OCI-LY7 (cell line): ENCODE data around the gene OLIG3. TPM values are rescaled to one million over a fixed set of nuclear protein-coding genes. Genes with fewer than 3 reads are reported as not detected.

Experiments used
- BruUV-seq: library from RNA; stranded (reverse); fragments of 400-500 nt; replicated peaks from 2 replicates; lab custom pipeline; 2021; lab: Mats Ljungman, UMichigan
- CTCF ChIA-PET: fragments of 300-600 bp; sonication (Branson Sonifier 250); formaldehyde crosslinking; loops from one replicate; lab custom pipeline; 2022; ENCODE audit warnings: antibody characterized with exemption; ENCODE audit not compliant: unreplicated experiment; lab: Charles Lee
- POLR2A ChIA-PET: fragments of 300-600 bp; sonication (Branson Sonifier 250); formaldehyde crosslinking; loops from one replicate; lab custom pipeline; 2022; ENCODE audit warnings: antibody characterized with exemption; lab: Charles Lee
- DNase-seq: peaks from one replicate; pipeline ENCODE4 v3.0.0-alpha.2; 2015; ENCODE audit warnings: low spot score
- H2AFZ ChIP-seq: fragments of 200-600 bp; sonication (generic), shearing (Covaris generic); 2 replicates; pipeline ENCODE4 v1.6.1; 2014; ENCODE audit warnings: mild to moderate bottlenecking, antibody characterized with exemption, low read length, moderate library complexity
- H3K27ac ChIP-seq: fragments of 200-600 bp; sonication (generic); 2 replicates; pipeline ENCODE4 v1.5.1; 2014; ENCODE audit warnings: mixed run types, low read depth, mild to moderate bottlenecking, moderate library complexity, low read length, inconsistent platforms; ENCODE audit not compliant: poor library complexity, severe bottlenecking
- H3K36me3 ChIP-seq: fragments of 200-600 bp; sonication (generic); 2 replicates; pipeline ENCODE4 v1.6.1; 2014; ENCODE audit warnings: mild to moderate bottlenecking, antibody characterized with exemption, low read length, moderate library complexity, mixed read lengths; ENCODE audit not compliant: insufficient read depth
- H3K4me1 ChIP-seq: fragments of 200-600 bp; sonication (generic); 2 replicates; pipeline ENCODE4 v1.5.1; 2014; ENCODE audit warnings: mild to moderate bottlenecking, low read length; ENCODE audit not compliant: insufficient read depth, poor library complexity, severe bottlenecking
- H3K4me2 ChIP-seq: fragments of 200-600 bp; sonication (generic); 2 replicates; pipeline ENCODE4 v1.6.1; 2014; ENCODE audit warnings: mild to moderate bottlenecking, low read length
- H3K4me3 ChIP-seq: fragments of 200-600 bp; sonication (generic); 2 replicates; pipeline ENCODE4 v1.5.1; 2014; ENCODE audit warnings: mild to moderate bottlenecking, low read depth, low read length; ENCODE audit not compliant: poor library complexity, severe bottlenecking
- H3K79me2 ChIP-seq: fragments of 200-600 bp; sonication (generic); 2 replicates; pipeline ENCODE4 v1.6.1; 2016; ENCODE audit warnings: low read depth, mild to moderate bottlenecking, low read length, moderate library complexity, mixed read lengths; ENCODE audit not compliant: insufficient read depth
- H3K9me2 ChIP-seq: fragments of 200-600 bp; sonication (generic); 2 replicates; pipeline ENCODE4 v1.6.1; 2016; ENCODE audit warnings: mild to moderate bottlenecking, low read length, mixed read lengths; ENCODE audit not compliant: insufficient read depth
- H3K9me3 ChIP-seq: fragments of 200-600 bp; sonication (generic); 2 replicates; pipeline ENCODE4 v1.6.1; 2014; ENCODE audit warnings: mild to moderate bottlenecking, mixed run types, low read length, mixed read lengths
- H4K20me1 ChIP-seq: fragments of 200-600 bp; sonication (generic); 2 replicates; pipeline ENCODE4 v1.6.1; 2014; ENCODE audit warnings: mild to moderate bottlenecking, antibody characterized with exemption, low read length, moderate library complexity, mixed read lengths; ENCODE audit not compliant: insufficient read depth
- CTCF ChIP-seq: fragments of 200-600 bp; sonication (generic); conservative IDR thresholded peaks from 2 replicates; pipeline ENCODE4 v1.5.1; 2014; ENCODE audit warnings: mild to moderate bottlenecking, antibody characterized with exemption, low read length, moderate library complexity, mixed read lengths
- EZH2phosphoT487 ChIP-seq: fragments of 200-600 bp; sonication (generic); IDR thresholded peaks from 2 replicates; pipeline ENCODE4 v1.6.1; 2018; ENCODE audit warnings: low read depth, borderline replicate concordance, mild to moderate bottlenecking, mixed run types, antibody characterized with exemption, low read length, moderate library complexity, mixed read lengths
- intact Hi-C: fragments of 100-400 bp; cut with micrococcal nuclease; formaldehyde crosslinking; loops from one replicate; pipeline ENCODE4 v1.10.0; 2022; ENCODE audit not compliant: unreplicated experiment
- total RNA-seq, 2 experiments: library from RNA; depleted of rRNA in 1 of 2; stranded (reverse); fragments of >200 nt in 1 of 2; shearing (Covaris generic) in 1 of 2; gene quantifications; 2 replicates each; pipeline ENCODE4 v1.2.3, GENCODE V29; 2014 to 2022

Gene OLIG3
- total RNA-seq, 2 experiments from 2014 or later = not detected

- BruUV-seq = no TSS peak
- Histone ChIP-seq H3K79me2 (no peaks in the 10 kb centered on the region), H2AFZ (no peak overlapping the region), H3K4me3 (no peak overlapping the region), H3K9me2 (no peaks in the 10 kb centered on the region), H3K9me3 (no peaks in the 10 kb centered on the region), H3K36me3 (no peaks in the 10 kb centered on the region), H4K20me1 (no peaks in the 10 kb centered on the region), H3K4me2 (no peak overlapping the region), H3K27ac (no peak overlapping the region), H3K4me1 (no peaks in the 10 kb centered on the region)
- POLR2A ChIA-PET = interaction anchor here (0.8 kb wide), 1 partner anchor 14 kb away, joined by 3 read pairs; no protein-coding TSS in a partner anchor
- CTCF ChIA-PET = no interaction called here
- TF ChIP-seq CTCF (no peak), EZH2phosphoT487 (no peak)
- intact Hi-C loops = no loop called here
- no peak for DNase-seq
Measured at GRCh38 chr6:137496368-137496767, 2.2 kb upstream of the OLIG3 start.

- DNase-seq = no peak
- intact Hi-C loops = no loop called here
- Histone ChIP-seq H4K20me1 (no peaks in the 10 kb centered on the region), H3K4me2 (no peak overlapping the region), H3K4me3 (no peak overlapping the region), H2AFZ (no peak overlapping the region), H3K27ac (no peak overlapping the region), H3K79me2 (no peaks in the 10 kb centered on the region), H3K9me3 (no peaks in the 10 kb centered on the region), H3K4me1 (no peaks in the 10 kb centered on the region), H3K9me2 (no peaks in the 10 kb centered on the region), H3K36me3 (no peaks in the 10 kb centered on the region)
- no peak for TF ChIP-seq CTCF
- TF ChIP-seq EZH2phosphoT487 = no peak
- POLR2A ChIA-PET = interaction anchor here (0.8 kb wide), 1 partner anchor 14 kb away, joined by 3 read pairs; no protein-coding TSS in a partner anchor
- no TSS peak for BruUV-seq
- CTCF ChIA-PET = no interaction called here
Measured at GRCh38 chr6:137495703-137496336, 1.6 kb upstream of the OLIG3 start.

- CTCF ChIA-PET = no interaction called here
- H3K4me2 ChIP-seq = no peak overlapping the region
- POLR2A ChIA-PET = interaction anchor here (0.6 kb wide), 1 partner anchor 25 kb away, joined by 4 read pairs; no protein-coding TSS in a partner anchor
- no peak overlapping the region for H2AFZ ChIP-seq
- no peak overlapping the region for H3K4me3 ChIP-seq
- H4K20me1 ChIP-seq = no peaks in the 10 kb centered on the region
- H3K9me2 ChIP-seq = no peaks in the 10 kb centered on the region
- TF ChIP-seq CTCF = no peak
- no peak for TF ChIP-seq EZH2phosphoT487
- H3K27ac ChIP-seq = no peak overlapping the region
- no TSS peak for BruUV-seq
- no peaks in the 10 kb centered on the region for H3K36me3 ChIP-seq
- H3K4me1 ChIP-seq = no peaks in the 10 kb centered on the region
- no peaks in the 10 kb centered on the region for H3K9me3 ChIP-seq
- no peak for DNase-seq
- intact Hi-C loops = no loop called here
- no peaks in the 10 kb centered on the region for H3K79me2 ChIP-seq
Measured at GRCh38 chr6:137494988-137495702, 951 bp upstream of the OLIG3 start.
